Panc1 (cell line): ENCODE data around the gene AACS. TPM values are rescaled to one million over a fixed set of nuclear protein-coding genes. Genes with fewer than 3 reads are reported as not detected.

Source experiments
- ATAC-seq: fragments of 200-7000 bp; cut with Tn5 transposase; 2 replicates; pipeline ENCODE4 v1.9.1; 2020; ENCODE audit warnings: mild to moderate bottlenecking, moderate library complexity
- BruUV-seq: library from RNA; stranded (reverse); fragments of 400-500 nt; replicated peaks from 2 replicates; lab custom pipeline; 2021; lab: Mats Ljungman, UMichigan
- CTCF ChIA-PET: fragments of 300-600 bp; sonication (Branson Sonifier 250); formaldehyde crosslinking; loops from one replicate; lab custom pipeline; 2022; ENCODE audit warnings: antibody characterized with exemption; lab: Charles Lee
- POLR2A ChIA-PET: fragments of 300-600 bp; sonication (Branson Sonifier 250); formaldehyde crosslinking; loops from one replicate; lab custom pipeline; 2022; ENCODE audit warnings: antibody characterized with exemption; lab: Charles Lee
- DNase-seq: peaks from one replicate; pipeline ENCODE4 v3.0.0-alpha.2; 2010; ENCODE audit warnings: low read depth, low spot score
- H3K27ac ChIP-seq: 2 replicates; pipeline ENCODE4 v1.5.1; 2011; ENCODE audit warnings: mild to moderate bottlenecking, low read length, inconsistent platforms
- H3K27me3 ChIP-seq: fragments of 200-500 bp; sonication (Bioruptor generic); 2 replicates; pipeline ENCODE4 v1.6.0; 2014; ENCODE audit warnings: low read length, inconsistent platforms; ENCODE audit not compliant: control insufficient read depth, insufficient read depth
- H3K36me3 ChIP-seq: fragments of 200-500 bp; sonication (Bioruptor generic); 2 replicates; pipeline ENCODE4 v1.5.1; 2014; ENCODE audit warnings: inconsistent platforms, mild to moderate bottlenecking, low read length, moderate library complexity; ENCODE audit not compliant: control insufficient read depth, insufficient read depth
- H3K4me1 ChIP-seq: 2 replicates; pipeline ENCODE4 v1.5.1; 2011; ENCODE audit warnings: inconsistent platforms, mild to moderate bottlenecking, low read length, moderate library complexity; ENCODE audit not compliant: control insufficient read depth, insufficient read depth
- H3K4me3 ChIP-seq, 2 experiments: 2 replicates each; pipeline ENCODE4 v1.5.1; 2011 to 2012; ENCODE audit warnings: low read depth in 2 of 2, low read length in 2 of 2, mild to moderate bottlenecking in 2 of 2, inconsistent platforms in 1 of 2, moderate library complexity in 1 of 2
- H3K9me3 ChIP-seq: fragments of 200-500 bp; sonication (Bioruptor generic); 2 replicates; pipeline ENCODE4 v1.5.1; 2014; ENCODE audit warnings: low read depth, mild to moderate bottlenecking, inconsistent platforms, low read length, moderate library complexity; ENCODE audit not compliant: control insufficient read depth, insufficient read depth
- POLR2AphosphoS5 ChIP-seq: IDR thresholded peaks from 2 replicates; pipeline ENCODE4 v1.6.1; 2012; ENCODE audit warnings: mild to moderate bottlenecking, low read depth, low read length, moderate library complexity
- SIN3A ChIP-seq: IDR thresholded peaks from 2 replicates; pipeline ENCODE4 v1.6.1; 2012; ENCODE audit warnings: low read depth, mild to moderate bottlenecking, low read length, moderate library complexity, borderline replicate concordance; ENCODE audit not compliant: insufficient read depth
- TCF7L2 ChIP-seq: IDR thresholded peaks from 2 replicates; pipeline ENCODE4 v1.6.1; 2011; ENCODE audit warnings: mild to moderate bottlenecking, low read depth, low read length, inconsistent platforms
- in situ Hi-C: cut with HindIII; loops from 2 replicates; pipeline ENCODE4 v1.10.0; 2016; ENCODE audit warnings: low sequenced_read_pairs, low pct_unique_long_range_greater_than_20kb
- intact Hi-C: fragments of 100-400 bp; cut with micrococcal nuclease; formaldehyde crosslinking; loops from one replicate; pipeline ENCODE4 v1.10.0; 2022; ENCODE audit not compliant: unreplicated experiment
- total RNA-seq: library from RNA; stranded (reverse); gene quantifications from one replicate; pipeline ENCODE4 v1.2.1, GENCODE V29; 2021; ENCODE audit not compliant: unreplicated experiment
- TF ChIP-seq, protein P1 (sequence below), 2 experiments: IDR thresholded peaks; 2 replicates each; pipeline ENCODE4 v1.6.1; 2011 to 2012; ENCODE audit warnings: low read depth in 2 of 2, control low read depth in 1 of 2, low read length in 1 of 2, mild to moderate bottlenecking in 1 of 2, moderate library complexity in 1 of 2; ENCODE audit not compliant: insufficient read depth in 1 of 2
- TF ChIP-seq, protein P2 (sequence below): fragments of 450-650 bp; IDR thresholded peaks from 2 replicates; pipeline ENCODE4 v1.5.1; 2017; ENCODE audit warnings: mild to moderate bottlenecking

AACS gene
- total RNA-seq, 1 experiment from 2014 or later = 34.7 TPM

DNA sequence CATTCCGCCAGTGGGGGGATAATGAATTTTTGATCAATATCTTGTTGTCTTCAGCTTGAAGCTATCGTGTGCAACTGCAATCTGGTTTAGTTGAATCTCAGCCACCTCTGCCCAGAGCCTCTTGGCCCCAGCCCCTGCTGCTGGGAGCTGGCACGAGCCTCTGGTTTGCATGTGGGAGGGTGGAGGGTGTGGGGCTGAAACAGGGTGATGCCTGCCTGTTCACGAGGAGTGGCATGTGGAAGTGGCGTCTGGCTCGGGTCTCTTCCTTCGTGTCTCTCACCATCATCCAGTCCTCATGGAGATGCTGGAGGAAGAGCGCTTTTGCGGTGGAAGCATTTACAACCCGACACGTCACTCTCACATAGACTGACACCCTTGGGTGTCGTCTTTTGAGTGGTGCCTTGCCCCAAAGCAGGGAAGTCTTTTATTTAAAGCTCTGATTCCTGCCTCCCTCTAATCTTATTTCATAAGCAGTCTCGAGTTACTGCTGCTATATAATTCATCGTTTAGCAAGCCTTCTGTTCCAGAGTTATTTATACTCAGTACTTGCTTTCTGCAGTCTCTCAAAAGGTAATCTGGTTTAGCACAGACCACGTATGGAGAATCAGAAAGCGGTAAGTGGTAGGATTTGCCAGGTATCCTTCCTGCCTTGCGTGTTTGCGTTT lies 64.5 kb downstream of the AACS start:
- no peak overlapping the region for H3K4me3 ChIP-seq
- in situ Hi-C loops = no loop called here
- H3K4me1 ChIP-seq = no peaks in the 10 kb centered on the region
- H3K27me3 ChIP-seq = no peaks in the 10 kb centered on the region
- no peak for ATAC-seq
- no peak for DNase-seq
- POLR2A ChIA-PET = no interaction called here
- TF ChIP-seq TCF7L2 (no peak), SIN3A (no peak), POLR2AphosphoS5 (no peak)
- TF ChIP-seq, protein P1, sequence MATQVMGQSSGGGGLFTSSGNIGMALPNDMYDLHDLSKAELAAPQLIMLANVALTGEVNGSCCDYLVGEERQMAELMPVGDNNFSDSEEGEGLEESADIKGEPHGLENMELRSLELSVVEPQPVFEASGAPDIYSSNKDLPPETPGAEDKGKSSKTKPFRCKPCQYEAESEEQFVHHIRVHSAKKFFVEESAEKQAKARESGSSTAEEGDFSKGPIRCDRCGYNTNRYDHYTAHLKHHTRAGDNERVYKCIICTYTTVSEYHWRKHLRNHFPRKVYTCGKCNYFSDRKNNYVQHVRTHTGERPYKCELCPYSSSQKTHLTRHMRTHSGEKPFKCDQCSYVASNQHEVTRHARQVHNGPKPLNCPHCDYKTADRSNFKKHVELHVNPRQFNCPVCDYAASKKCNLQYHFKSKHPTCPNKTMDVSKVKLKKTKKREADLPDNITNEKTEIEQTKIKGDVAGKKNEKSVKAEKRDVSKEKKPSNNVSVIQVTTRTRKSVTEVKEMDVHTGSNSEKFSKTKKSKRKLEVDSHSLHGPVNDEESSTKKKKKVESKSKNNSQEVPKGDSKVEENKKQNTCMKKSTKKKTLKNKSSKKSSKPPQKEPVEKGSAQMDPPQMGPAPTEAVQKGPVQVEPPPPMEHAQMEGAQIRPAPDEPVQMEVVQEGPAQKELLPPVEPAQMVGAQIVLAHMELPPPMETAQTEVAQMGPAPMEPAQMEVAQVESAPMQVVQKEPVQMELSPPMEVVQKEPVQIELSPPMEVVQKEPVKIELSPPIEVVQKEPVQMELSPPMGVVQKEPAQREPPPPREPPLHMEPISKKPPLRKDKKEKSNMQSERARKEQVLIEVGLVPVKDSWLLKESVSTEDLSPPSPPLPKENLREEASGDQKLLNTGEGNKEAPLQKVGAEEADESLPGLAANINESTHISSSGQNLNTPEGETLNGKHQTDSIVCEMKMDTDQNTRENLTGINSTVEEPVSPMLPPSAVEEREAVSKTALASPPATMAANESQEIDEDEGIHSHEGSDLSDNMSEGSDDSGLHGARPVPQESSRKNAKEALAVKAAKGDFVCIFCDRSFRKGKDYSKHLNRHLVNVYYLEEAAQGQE (IDR thresholded peaks at IDR 0.05; ENCODE audit: insufficient read depth in 1 of 2, low read depth in 2 of 2, low read length in 1 of 2) = no peak
- TF ChIP-seq, protein P2, sequence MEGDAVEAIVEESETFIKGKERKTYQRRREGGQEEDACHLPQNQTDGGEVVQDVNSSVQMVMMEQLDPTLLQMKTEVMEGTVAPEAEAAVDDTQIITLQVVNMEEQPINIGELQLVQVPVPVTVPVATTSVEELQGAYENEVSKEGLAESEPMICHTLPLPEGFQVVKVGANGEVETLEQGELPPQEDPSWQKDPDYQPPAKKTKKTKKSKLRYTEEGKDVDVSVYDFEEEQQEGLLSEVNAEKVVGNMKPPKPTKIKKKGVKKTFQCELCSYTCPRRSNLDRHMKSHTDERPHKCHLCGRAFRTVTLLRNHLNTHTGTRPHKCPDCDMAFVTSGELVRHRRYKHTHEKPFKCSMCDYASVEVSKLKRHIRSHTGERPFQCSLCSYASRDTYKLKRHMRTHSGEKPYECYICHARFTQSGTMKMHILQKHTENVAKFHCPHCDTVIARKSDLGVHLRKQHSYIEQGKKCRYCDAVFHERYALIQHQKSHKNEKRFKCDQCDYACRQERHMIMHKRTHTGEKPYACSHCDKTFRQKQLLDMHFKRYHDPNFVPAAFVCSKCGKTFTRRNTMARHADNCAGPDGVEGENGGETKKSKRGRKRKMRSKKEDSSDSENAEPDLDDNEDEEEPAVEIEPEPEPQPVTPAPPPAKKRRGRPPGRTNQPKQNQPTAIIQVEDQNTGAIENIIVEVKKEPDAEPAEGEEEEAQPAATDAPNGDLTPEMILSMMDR = no peak
- no peak overlapping the region for H3K27ac ChIP-seq
- no peaks in the 10 kb centered on the region for H3K9me3 ChIP-seq
- intact Hi-C loops = no loop called here
- no TSS peak for BruUV-seq
- H3K36me3 ChIP-seq = no peaks in the 10 kb centered on the region
- CTCF ChIA-PET = no interaction called here

DNA sequence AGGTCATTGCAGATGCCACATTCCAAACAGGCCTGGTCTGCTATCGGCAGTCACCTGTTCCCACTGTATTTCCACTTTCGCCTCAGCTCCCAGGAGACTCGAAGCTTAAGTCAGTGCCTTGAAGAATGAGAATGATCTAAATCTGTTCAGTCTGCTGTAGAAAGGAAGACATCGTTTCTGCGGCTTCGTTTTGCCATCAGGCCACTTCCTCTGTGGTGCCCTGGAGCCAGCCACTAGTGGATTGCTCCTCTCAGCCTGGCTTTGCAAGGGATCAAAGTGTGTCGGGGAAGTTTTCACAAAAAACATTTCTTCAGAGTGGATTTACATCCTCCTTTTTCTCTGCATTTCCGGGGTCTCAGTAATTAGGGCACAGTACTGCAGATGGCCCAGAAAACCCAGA lies 66.7 kb downstream of the AACS start:
- in situ Hi-C loops = no loop called here
- ChIA-PET CTCF (no interaction called here), POLR2A (no interaction called here)
- no peak overlapping the region for H3K27ac ChIP-seq
- DNase-seq (no peak), ATAC-seq (no peak)
- no peaks in the 10 kb centered on the region for H3K9me3 ChIP-seq
- H3K4me1 ChIP-seq = no peaks in the 10 kb centered on the region
- no TSS peak for BruUV-seq
- H3K36me3 ChIP-seq = no peaks in the 10 kb centered on the region
- no peak overlapping the region for H3K4me3 ChIP-seq
- no peaks in the 10 kb centered on the region for H3K27me3 ChIP-seq
- TF ChIP-seq TCF7L2 (no peak), POLR2AphosphoS5 (no peak), SIN3A (no peak)
- TF ChIP-seq, protein P1 (IDR thresholded peaks at IDR 0.05; ENCODE audit: insufficient read depth in 1 of 2, low read depth in 2 of 2, low read length in 1 of 2) = no peak
- TF ChIP-seq, protein P2 = no peak
- intact Hi-C loops = no loop called here
